BJ (cell line): ENCODE data around the gene CETN2. TPM values are rescaled to one million over a fixed set of nuclear protein-coding genes. Genes with fewer than 3 reads are reported as not detected.

Experiments
- CTCF ChIA-PET: fragments of 350-600 bp; formaldehyde crosslinking; extraction: SDS; loops from one replicate; lab custom pipeline; 2021; ENCODE audit warnings: antibody characterized with exemption, inconsistent platforms; lab: Yijun Ruan, JAX
- POLR2A ChIA-PET: fragments of 300-600 bp; sonication (Branson Sonifier 250); formaldehyde crosslinking; extraction: SDS; loops from one replicate; lab custom pipeline; 2021; ENCODE audit warnings: antibody characterized with exemption; lab: Charles Lee
- DNase-seq: peaks from one replicate; pipeline ENCODE4 v3.0.0-alpha.2; 2011; ENCODE audit warnings: low read depth
- H3K27me3 ChIP-seq: 2 replicates; pipeline ENCODE4 v1.6.0; 2011; ENCODE audit warnings: low read length; ENCODE audit not compliant: control insufficient read depth, insufficient read depth
- H3K36me3 ChIP-seq: 2 replicates; pipeline ENCODE4 v1.5.1; 2011; ENCODE audit warnings: low read length; ENCODE audit not compliant: control insufficient read depth, insufficient read depth
- H3K4me3 ChIP-seq: 2 replicates; pipeline ENCODE4 v1.5.1; 2011; ENCODE audit warnings: low read depth, mild to moderate bottlenecking, control low read depth, low read length
- polyA plus RNA-seq: library from polyadenylated mRNA; depleted of rRNA; stranded (reverse); fragments of >200 nt; gene quantifications from 2 replicates; pipeline ENCODE4 v1.2.3, GENCODE V29; 2011
- TF ChIP-seq, protein P1 (sequence below): IDR thresholded peaks from 2 replicates; pipeline ENCODE4 v1.5.1; 2011; ENCODE audit warnings: low read depth, mild to moderate bottlenecking, control low read depth, inconsistent platforms, low read length, moderate library complexity; ENCODE audit not compliant: insufficient read depth

The CETN2 gene
- polyA plus RNA-seq, 1 experiment: 19.1 TPM

- CTCF ChIA-PET: interaction anchor here (1.2 kb wide), 1 partner anchor 12 kb away, joined by 3 read pairs; no protein-coding TSS in a partner anchor
- POLR2A ChIA-PET: no interaction called here
- H3K36me3 ChIP-seq: peaks cover 2% of the 10 kb centered on the region; the same call in 1 of the 2 replicates
- DNase-seq: no peak
- H3K27me3 ChIP-seq: no peaks in the 10 kb centered on the region
- no peak overlapping the region for H3K4me3 ChIP-seq
- TF ChIP-seq, protein P1, sequence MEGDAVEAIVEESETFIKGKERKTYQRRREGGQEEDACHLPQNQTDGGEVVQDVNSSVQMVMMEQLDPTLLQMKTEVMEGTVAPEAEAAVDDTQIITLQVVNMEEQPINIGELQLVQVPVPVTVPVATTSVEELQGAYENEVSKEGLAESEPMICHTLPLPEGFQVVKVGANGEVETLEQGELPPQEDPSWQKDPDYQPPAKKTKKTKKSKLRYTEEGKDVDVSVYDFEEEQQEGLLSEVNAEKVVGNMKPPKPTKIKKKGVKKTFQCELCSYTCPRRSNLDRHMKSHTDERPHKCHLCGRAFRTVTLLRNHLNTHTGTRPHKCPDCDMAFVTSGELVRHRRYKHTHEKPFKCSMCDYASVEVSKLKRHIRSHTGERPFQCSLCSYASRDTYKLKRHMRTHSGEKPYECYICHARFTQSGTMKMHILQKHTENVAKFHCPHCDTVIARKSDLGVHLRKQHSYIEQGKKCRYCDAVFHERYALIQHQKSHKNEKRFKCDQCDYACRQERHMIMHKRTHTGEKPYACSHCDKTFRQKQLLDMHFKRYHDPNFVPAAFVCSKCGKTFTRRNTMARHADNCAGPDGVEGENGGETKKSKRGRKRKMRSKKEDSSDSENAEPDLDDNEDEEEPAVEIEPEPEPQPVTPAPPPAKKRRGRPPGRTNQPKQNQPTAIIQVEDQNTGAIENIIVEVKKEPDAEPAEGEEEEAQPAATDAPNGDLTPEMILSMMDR: no peak
These were observed 2.8 kb upstream of the CETN2 start for GRCh38 chrX:152833378-152833777.

- H3K27me3 ChIP-seq: no peaks in the 10 kb centered on the region
- ChIA-PET POLR2A (no interaction called here), CTCF (no interaction called here)
- DNase-seq: no peak
- H3K36me3 ChIP-seq: peaks cover 3% of the 10 kb centered on the region; the same call in 1 of the 2 replicates
- TF ChIP-seq, protein P1: no peak
- H3K4me3 ChIP-seq: no peak overlapping the region
These were observed 2.0 kb upstream of the CETN2 start for GRCh38 chrX:152832520-152832919.

- peak overlapping the region; percentile 81 for H3K4me3 ChIP-seq
- CTCF ChIA-PET: interaction anchor here (0.6 to 1.4 kb wide), 3 partner anchors 9 to 95 kb away, joined by 3 to 7 read pairs (median 4); no protein-coding TSS in a partner anchor
- DNase-seq: no peak
- no peaks in the 10 kb centered on the region for H3K27me3 ChIP-seq
- TF ChIP-seq, protein P1: no peak
- POLR2A ChIA-PET: no interaction called here
- peaks cover 3% of the 10 kb centered on the region; the same call in 1 of the 2 replicates for H3K36me3 ChIP-seq
These were observed 834 bp upstream of the CETN2 start for GRCh38 chrX:152831391-152831790.

GRCh38 chrX:152824841-152825374, 5.6 kb downstream of the CETN2 start:
- Histone ChIP-seq H3K36me3 (peaks cover 1% of the 10 kb centered on the region; the same call in 1 of the 2 replicates), H3K4me3 (no peak overlapping the region), H3K27me3 (no peaks in the 10 kb centered on the region)
- TF ChIP-seq, protein P1: no peak
- POLR2A ChIA-PET: no interaction called here
- CTCF ChIA-PET: no interaction called here
- no peak for DNase-seq

- TF ChIP-seq, protein P1: no peak
- CTCF ChIA-PET: no interaction called here
- Histone ChIP-seq H3K27me3 (no peaks in the 10 kb centered on the region), H3K36me3 (peaks cover 1% of the 10 kb centered on the region; the same call in 1 of the 2 replicates), H3K4me3 (no peak overlapping the region)
- DNase-seq: no peak
- POLR2A ChIA-PET: no interaction called here
These were observed 6.9 kb downstream of the CETN2 start for GRCh38 chrX:152823657-152824056.
